Measurements from ENCODE around the gene OPCML. TPM values are rescaled to one million over a fixed set of nuclear protein-coding genes. Genes with fewer than 3 reads are reported as not detected.

The OPCML gene
- total RNA-seq, 1 donor from 2014 or later, result 1.2 TPM

DNA sequence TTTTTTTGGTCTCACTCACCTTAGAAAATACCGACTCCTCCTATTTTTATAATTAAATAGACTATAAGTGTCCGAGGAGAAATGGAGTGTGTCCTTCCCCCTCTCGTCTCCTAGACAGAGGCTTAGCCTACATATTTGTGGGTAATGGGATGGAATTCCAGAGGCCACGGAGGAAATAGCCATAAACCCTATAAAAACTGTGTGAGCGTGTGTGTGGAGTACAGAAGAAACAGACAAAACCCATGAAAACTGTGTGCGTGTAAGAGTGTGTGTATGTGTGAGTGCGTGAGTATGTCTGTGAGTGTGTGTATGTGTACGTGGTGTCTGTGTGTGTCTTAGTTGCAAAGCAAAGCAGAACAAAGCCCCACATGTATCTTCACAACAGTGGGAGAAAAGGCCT, 883.5 kb downstream of the OPCML start:
- Mint-ChIP-seq H3K27ac (ENCODE audit: unreplicated experiment) (peak overlapping the region; percentile 23), H3K4me1 (no peaks in the 10 kb centered on the region), H3K4me3 (no peak overlapping the region), H3K9me3 (no peaks in the 10 kb centered on the region), H3K36me3 (ENCODE audit: low read depth) (no peaks in the 10 kb centered on the region), H3K27me3 (ENCODE audit: low read depth) (no peaks in the 10 kb centered on the region)
- no peak for DNase-seq (ENCODE audit: low read depth, low spot score)
- TF ChIP-seq, protein P1, sequence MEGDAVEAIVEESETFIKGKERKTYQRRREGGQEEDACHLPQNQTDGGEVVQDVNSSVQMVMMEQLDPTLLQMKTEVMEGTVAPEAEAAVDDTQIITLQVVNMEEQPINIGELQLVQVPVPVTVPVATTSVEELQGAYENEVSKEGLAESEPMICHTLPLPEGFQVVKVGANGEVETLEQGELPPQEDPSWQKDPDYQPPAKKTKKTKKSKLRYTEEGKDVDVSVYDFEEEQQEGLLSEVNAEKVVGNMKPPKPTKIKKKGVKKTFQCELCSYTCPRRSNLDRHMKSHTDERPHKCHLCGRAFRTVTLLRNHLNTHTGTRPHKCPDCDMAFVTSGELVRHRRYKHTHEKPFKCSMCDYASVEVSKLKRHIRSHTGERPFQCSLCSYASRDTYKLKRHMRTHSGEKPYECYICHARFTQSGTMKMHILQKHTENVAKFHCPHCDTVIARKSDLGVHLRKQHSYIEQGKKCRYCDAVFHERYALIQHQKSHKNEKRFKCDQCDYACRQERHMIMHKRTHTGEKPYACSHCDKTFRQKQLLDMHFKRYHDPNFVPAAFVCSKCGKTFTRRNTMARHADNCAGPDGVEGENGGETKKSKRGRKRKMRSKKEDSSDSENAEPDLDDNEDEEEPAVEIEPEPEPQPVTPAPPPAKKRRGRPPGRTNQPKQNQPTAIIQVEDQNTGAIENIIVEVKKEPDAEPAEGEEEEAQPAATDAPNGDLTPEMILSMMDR (conservative IDR thresholded peaks at IDR 0.05), result no peak

- peaks cover 2% of the 10 kb centered on the region for H3K27me3 Mint-ChIP-seq (ENCODE audit: low read depth)
- no peak overlapping the region for H3K27ac Mint-ChIP-seq (ENCODE audit: unreplicated experiment)
- TF ChIP-seq, protein P1 (conservative IDR thresholded peaks at IDR 0.05), result no peak
- H3K4me3 Mint-ChIP-seq, result no peak overlapping the region
- no peak for DNase-seq (ENCODE audit: low read depth, low spot score)
- no peaks in the 10 kb centered on the region for H3K36me3 Mint-ChIP-seq (ENCODE audit: low read depth)
- no peaks in the 10 kb centered on the region for H3K9me3 Mint-ChIP-seq
- peaks cover 5% of the 10 kb centered on the region for H3K4me1 Mint-ChIP-seq
These were observed 885.4 kb downstream of the OPCML start for GRCh38 chr11:132646890-132647289.

- DNase-seq (ENCODE audit: low read depth, low spot score), result no peak
- peaks cover 5% of the 10 kb centered on the region for H3K4me1 Mint-ChIP-seq
- H3K9me3 Mint-ChIP-seq, result no peaks in the 10 kb centered on the region
- no peaks in the 10 kb centered on the region for H3K36me3 Mint-ChIP-seq (ENCODE audit: low read depth)
- no peak overlapping the region for H3K4me3 Mint-ChIP-seq
- TF ChIP-seq, protein P1 (conservative IDR thresholded peaks at IDR 0.05), result no peak
- no peak overlapping the region for H3K27ac Mint-ChIP-seq (ENCODE audit: unreplicated experiment)
- H3K27me3 Mint-ChIP-seq (ENCODE audit: low read depth), result peaks cover 2% of the 10 kb centered on the region
These were observed 887.6 kb downstream of the OPCML start for GRCh38 chr11:132644520-132645239.

DNA sequence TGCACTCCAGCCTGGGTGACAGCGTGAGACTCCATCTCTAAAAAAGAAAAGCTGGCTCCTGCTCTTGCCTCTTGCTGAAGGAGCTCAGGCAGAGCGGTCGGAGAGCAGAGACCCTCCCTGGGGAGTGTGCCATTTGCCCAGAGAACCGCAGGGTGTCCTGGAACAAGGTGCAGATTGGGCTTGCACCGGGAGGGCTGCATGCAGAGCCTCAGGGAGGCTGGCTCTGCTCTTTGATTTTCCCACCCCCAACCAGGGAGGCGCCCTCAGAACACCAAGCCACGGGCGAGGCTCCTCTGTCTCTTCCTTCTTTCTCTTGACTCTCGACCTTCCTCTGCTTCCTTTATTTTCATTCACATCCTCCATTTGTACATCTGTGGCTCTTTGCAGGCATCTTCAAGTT, 889.1 kb downstream of the OPCML start:
- Mint-ChIP-seq H3K36me3 (ENCODE audit: low read depth) (no peaks in the 10 kb centered on the region), H3K27me3 (ENCODE audit: low read depth) (peaks cover 2% of the 10 kb centered on the region), H3K27ac (ENCODE audit: unreplicated experiment) (no peak overlapping the region), H3K9me3 (no peaks in the 10 kb centered on the region), H3K4me1 (peaks cover 5% of the 10 kb centered on the region), H3K4me3 (no peak overlapping the region)
- TF ChIP-seq, protein P1 (conservative IDR thresholded peaks at IDR 0.05), result no peak
- no peak for DNase-seq (ENCODE audit: low read depth, low spot score)

- no peak overlapping the region for H3K4me3 Mint-ChIP-seq
- H3K9me3 Mint-ChIP-seq, result no peaks in the 10 kb centered on the region
- TF ChIP-seq, protein P1 (conservative IDR thresholded peaks at IDR 0.05), result no peak
- H3K4me1 Mint-ChIP-seq, result peaks cover 5% of the 10 kb centered on the region
- no peaks in the 10 kb centered on the region for H3K36me3 Mint-ChIP-seq (ENCODE audit: low read depth)
- H3K27ac Mint-ChIP-seq (ENCODE audit: unreplicated experiment), result no peak overlapping the region
- DNase-seq (ENCODE audit: low read depth, low spot score), result no peak
- peaks cover 2% of the 10 kb centered on the region for H3K27me3 Mint-ChIP-seq (ENCODE audit: low read depth)
These were observed 891.3 kb downstream of the OPCML start for GRCh38 chr11:132640952-132641351.

Data from neural crest cell (in vitro differentiated cells).